ENCODE results near the gene ETV2.
A peak's percentile ranks its signal among the peaks of the same experiment; 100 is the strongest.
"Not testable (repeated sequence)": the region's sequence is repeated elsewhere in the genome, so short reads cannot be mapped to it uniquely, and the experiment has no call there.

ETV2 gene

DNA sequence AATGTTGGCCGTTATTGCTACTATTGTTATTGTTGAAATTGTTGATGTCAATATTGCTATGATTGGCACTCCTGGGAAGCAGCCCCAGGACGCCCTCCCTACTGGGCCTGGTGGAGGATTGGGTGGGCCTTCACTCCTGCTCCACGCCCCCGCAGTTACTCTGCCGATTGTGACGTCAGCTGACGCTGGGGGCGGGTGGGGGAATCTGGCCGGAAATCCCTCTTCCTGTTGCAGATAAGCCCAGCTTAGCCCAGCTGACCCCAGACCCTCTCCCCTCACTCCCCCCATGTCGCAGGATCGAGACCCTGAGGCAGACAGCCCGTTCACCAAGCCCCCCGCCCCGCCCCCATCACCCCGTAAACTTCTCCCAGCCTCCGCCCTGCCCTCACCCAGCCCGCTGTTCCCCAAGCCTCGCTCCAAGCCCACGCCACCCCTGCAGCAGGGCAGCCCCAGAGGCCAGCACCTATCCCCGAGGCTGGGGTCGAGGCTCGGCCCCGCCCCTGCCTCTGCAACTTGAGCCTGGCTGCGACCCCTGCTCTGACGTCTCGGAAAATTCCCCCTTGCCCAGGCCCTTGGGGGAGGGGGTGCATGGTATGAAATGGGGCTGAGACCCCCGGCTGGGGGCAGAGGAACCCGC lies at the start of gene ETV2:
Gene ETV2 (plus strand): TSS at position 231 of the 637 bp plus-strand sequence. CDS start 716 bp downstream, outside the sequence.
- Histone ChIP-seq H3K4me1 (peaks cover 41 to 57% (median 51%) of the 10 kb centered on the region in 10 experiments), H3K27me3 (no peaks in the 10 kb centered on the region), H3K9ac (peak within 1 kb of the TSS in 6 of 11 experiments; percentile 0 to 82 (median 26); a peak in 6 of 22 replicates), H3K9me3 (replicated peaks in 1 of 11) (no peaks in the 10 kb centered on the region), H4K20me1 (peaks cover 0 to 10% (median 0%) of the 10 kb centered on the region in 11 experiments; a peak in 4 of 22 replicates), H3K4me3 (no peak within 1 kb of the TSS; a peak in 1 of 20 replicates), H3K27ac (peak within 1 kb of the TSS in 8 of 11 experiments; percentile 23 to 57 (median 48); a peak in 12 of 22 replicates), H3K4me2 (peak within 1 kb of the TSS; percentile 85 to 100 (median 91)), H3K36me3 (peaks cover 18 to 20% (median 19%) of the 10 kb centered on the region in 11 experiments)
- TF ChIP-seq Cebpa-rat (IDR thresholded peaks at IDR 0.05), result no peak

DNA sequence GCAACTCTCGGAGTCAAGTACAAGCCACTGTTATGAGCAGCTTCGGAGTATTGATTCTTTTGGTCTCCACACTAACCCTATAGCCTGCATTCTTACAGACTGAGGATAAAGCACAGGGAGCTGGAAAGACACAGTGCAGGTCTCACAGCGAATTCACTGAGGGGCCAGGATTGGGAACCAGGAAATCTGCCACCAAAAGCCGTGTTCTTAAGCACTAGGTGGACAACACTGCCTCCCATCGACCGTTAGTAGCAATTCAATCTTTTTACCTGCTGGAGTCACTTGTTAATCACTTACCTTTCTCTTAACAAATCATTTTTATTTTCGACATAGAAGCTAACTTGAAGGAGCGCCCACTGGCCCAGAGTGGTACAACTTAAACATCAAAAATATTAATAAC lies 49.3 kb upstream of the ETV2 start:
- Histone ChIP-seq H3K9ac (no peak overlapping the region), H3K27ac (no peak overlapping the region), H3K9me3 (replicated peaks in 1 of 11) (no peaks in the 10 kb centered on the region), H3K36me3 (no peaks in the 10 kb centered on the region), H3K4me1 (peaks cover 0 to 29% (median 14%) of the 10 kb centered on the region in 10 experiments; a peak in 14 of 20 replicates), H3K4me2 (no peak overlapping the region), H3K4me3 (no peak overlapping the region), H4K20me1 (no peaks in the 10 kb centered on the region), H3K27me3 (no peaks in the 10 kb centered on the region)
- no peak for TF ChIP-seq Cebpa-rat (IDR thresholded peaks at IDR 0.05)

- not testable (repeated sequence) for H3K4me3 ChIP-seq; H3K9ac ChIP-seq; H3K27ac ChIP-seq; H3K4me2 ChIP-seq; H3K9me3 ChIP-seq (replicated peaks in 1 of 11); H4K20me1 ChIP-seq; H3K36me3 ChIP-seq; H3K4me1 ChIP-seq; H3K27me3 ChIP-seq
These were observed 46.5 kb upstream of the ETV2 start for GRCh38 chr19:35595026-35595425.

- H3K27ac ChIP-seq, result no peak overlapping the region
- H3K4me1 ChIP-seq, result peaks cover 0 to 6% (median 0%) of the 10 kb centered on the region in 10 experiments; a peak in 2 of 20 replicates
- H3K9ac ChIP-seq, result no peak overlapping the region
- no peaks in the 10 kb centered on the region for H3K27me3 ChIP-seq
- H3K4me3 ChIP-seq, result no peak overlapping the region
- H4K20me1 ChIP-seq, result no peaks in the 10 kb centered on the region
- H3K4me2 ChIP-seq, result no peak overlapping the region
- no peak for TF ChIP-seq Cebpa-rat (IDR thresholded peaks at IDR 0.05)
- H3K9me3 ChIP-seq (replicated peaks in 1 of 11), result no peaks in the 10 kb centered on the region
- H3K36me3 ChIP-seq, result no peaks in the 10 kb centered on the region
These were observed 45.6 kb upstream of the ETV2 start for GRCh38 chr19:35595928-35596327.

DNA sequence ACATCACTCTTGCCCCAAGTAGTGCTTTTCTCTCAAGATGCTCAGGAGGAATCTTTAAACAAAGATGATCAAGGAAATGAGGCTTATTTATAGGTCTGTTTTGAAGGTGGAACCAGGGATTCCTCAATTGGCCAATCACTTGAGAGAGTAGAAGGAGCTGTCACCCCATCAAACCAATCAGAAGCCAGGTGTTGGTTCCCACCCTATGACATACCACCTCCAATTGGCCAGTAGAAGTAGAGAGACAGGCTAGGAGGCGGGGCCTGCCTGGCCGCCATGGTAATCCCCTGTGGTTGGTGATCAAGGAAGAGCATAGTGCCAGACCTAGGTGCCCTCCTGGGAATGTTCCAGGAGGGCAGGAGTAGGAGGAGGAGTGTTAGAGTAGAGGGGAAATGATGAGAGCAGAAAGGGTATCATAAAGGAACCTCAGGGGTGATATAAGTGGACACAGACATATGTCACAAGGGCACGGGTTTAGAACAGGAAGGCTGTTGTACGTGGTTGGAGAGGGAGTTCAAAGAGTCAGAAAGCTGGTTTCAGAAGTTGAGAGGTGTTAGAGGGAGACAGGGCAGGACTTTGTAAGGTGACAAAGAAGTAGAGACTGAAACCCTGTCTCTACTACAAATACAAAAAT lies 45.1 kb upstream of the ETV2 start:
- TF ChIP-seq Cebpa-rat (IDR thresholded peaks at IDR 0.05), result no peak
- no peaks in the 10 kb centered on the region for H3K36me3 ChIP-seq

DNA sequence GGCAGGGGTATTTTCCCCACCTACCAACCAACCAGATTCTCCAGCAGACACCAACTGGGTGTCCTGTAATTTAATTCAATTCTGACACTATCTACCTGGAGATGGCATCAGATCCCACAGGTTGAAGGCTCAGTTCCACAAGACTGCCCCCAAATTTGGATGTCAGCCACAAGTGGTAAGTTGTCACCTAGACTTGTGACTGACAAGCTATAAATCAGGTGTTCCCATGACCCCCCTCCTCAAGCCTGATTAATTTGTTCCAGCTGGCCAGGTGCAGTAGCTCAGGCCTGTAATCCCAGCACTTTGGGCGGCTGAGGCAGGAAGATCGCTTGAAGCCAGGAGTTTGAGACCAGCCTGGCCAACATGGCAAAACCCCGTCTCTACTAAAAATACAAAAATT lies 39.6 kb upstream of the ETV2 start:
- Histone ChIP-seq H3K4me1 (no peaks in the 10 kb centered on the region), H3K9me3 (replicated peaks in 1 of 11) (peaks cover 11 to 16% (median 14%) of the 10 kb centered on the region in 11 experiments), H3K27me3 (no peaks in the 10 kb centered on the region), H4K20me1 (no peaks in the 10 kb centered on the region), H3K9ac (no peak overlapping the region), H3K4me2 (no peak overlapping the region), H3K36me3 (no peaks in the 10 kb centered on the region), H3K27ac (no peak overlapping the region), H3K4me3 (no peak overlapping the region)
- TF ChIP-seq Cebpa-rat (IDR thresholded peaks at IDR 0.05), result no peak

More for the DNA sequence above, 45.1 kb upstream of the ETV2 start:
- Histone ChIP-seq H3K27me3 (no peaks in the 10 kb centered on the region), H4K20me1 (no peaks in the 10 kb centered on the region), H3K4me2 (peak overlapping the region in 4 of 11 experiments; percentile 4 to 37 (median 20); a peak in 3 of 22 replicates), H3K9ac (no peak overlapping the region), H3K27ac (no peak overlapping the region), H3K4me3 (no peak overlapping the region), H3K4me1 (peaks cover 0 to 6% (median 0%) of the 10 kb centered on the region in 10 experiments; a peak in 2 of 20 replicates), H3K9me3 (replicated peaks in 1 of 11) (no peaks in the 10 kb centered on the region)

DNA sequence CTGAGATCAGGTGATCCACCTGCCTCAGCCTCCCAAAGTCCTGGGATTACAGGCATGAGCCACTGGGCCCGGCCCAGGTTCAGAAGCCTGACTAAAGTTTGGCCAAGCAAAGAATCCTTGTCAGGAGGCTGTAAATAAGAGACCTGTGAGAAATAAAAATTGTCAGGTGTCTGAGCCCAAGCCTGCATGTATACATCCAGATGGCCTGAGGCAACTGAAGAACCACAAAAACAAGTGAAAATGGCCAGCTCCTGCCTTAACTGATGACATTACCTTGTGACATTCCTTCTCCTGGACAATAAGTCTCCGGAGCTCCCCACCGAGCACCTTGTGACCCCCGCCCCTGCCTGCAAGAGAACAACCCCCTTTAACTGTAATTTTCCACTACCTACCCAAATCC lies 37.1 kb upstream of the ETV2 start:
- H3K27me3 ChIP-seq, H3K36me3 ChIP-seq, H3K4me1 ChIP-seq, H3K4me3 ChIP-seq, H3K4me2 ChIP-seq, H3K27ac ChIP-seq, H4K20me1 ChIP-seq, H3K9ac ChIP-seq: not testable (repeated sequence)
- peaks cover 30 to 38% (median 34%) of the 10 kb centered on the region in 11 experiments for H3K9me3 ChIP-seq (replicated peaks in 1 of 11)

DNA sequence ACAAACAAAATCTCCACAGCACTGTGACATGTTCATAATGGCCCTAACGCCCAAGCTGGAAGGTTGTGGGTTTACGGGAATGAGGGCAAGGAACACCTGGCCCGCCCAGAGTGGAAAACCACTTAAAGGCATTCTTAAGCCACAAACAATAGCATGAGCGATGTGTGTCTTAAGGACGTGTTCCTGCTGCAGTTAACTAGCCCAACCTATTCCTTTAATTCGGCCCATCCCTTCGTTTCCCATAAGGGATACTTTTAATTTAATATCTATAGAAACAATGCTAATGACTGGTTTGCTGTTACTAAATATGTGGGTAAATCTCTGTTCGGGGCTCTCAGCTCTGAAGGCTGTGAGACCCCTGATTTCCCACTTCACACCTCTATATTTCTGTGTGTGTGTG lies 34.4 kb upstream of the ETV2 start:
- not testable (repeated sequence) for H3K27me3 ChIP-seq, H4K20me1 ChIP-seq, H3K9ac ChIP-seq, H3K36me3 ChIP-seq, H3K4me3 ChIP-seq, H3K27ac ChIP-seq, H3K4me2 ChIP-seq
- peaks cover 4 to 17% (median 9%) of the 10 kb centered on the region in 10 experiments; a peak in 17 of 20 replicates for H3K4me1 ChIP-seq
- peaks cover 30 to 38% (median 34%) of the 10 kb centered on the region in 11 experiments for H3K9me3 ChIP-seq (replicated peaks in 1 of 11)

DNA sequence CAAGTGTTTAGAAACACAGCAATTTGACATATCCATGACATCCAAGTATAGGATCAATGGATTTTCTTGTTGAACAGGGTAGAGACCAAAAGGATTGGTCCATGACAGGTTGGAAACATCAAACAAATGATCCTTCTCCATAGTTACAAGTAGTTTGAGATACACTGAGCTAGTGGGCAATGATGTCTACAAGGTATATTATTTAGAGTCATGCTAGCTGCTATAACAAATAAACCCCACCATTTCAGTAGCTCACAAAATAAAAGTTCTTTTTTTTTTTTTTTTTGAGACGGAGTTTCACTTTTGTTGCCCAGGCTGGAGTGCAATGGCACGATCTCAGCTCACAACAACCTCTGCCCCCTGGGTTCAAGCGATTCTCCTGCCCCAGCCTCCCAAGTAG lies 33.9 kb upstream of the ETV2 start:
- Histone ChIP-seq H3K36me3 (no peaks in the 10 kb centered on the region), H3K9me3 (replicated peaks in 1 of 11) (peaks cover 30 to 38% (median 34%) of the 10 kb centered on the region in 11 experiments), H3K9ac (no peak overlapping the region), H3K4me3 (no peak overlapping the region), H3K4me2 (no peak overlapping the region), H3K27ac (no peak overlapping the region), H4K20me1 (no peaks in the 10 kb centered on the region), H3K4me1 (peaks cover 6 to 19% (median 11%) of the 10 kb centered on the region in 10 experiments; a peak in 17 of 20 replicates), H3K27me3 (no peaks in the 10 kb centered on the region)
- no peak for TF ChIP-seq Cebpa-rat (IDR thresholded peaks at IDR 0.05)

GRCh38 chr19:35608251-35608650 lies 33.3 kb upstream of the ETV2 start:
- Histone ChIP-seq H3K27me3 (no peaks in the 10 kb centered on the region), H4K20me1 (no peaks in the 10 kb centered on the region), H3K4me2 (no peak overlapping the region), H3K4me3 (no peak overlapping the region), H3K27ac (no peak overlapping the region), H3K36me3 (no peaks in the 10 kb centered on the region), H3K9ac (no peak overlapping the region), H3K4me1 (peaks cover 9 to 24% (median 15%) of the 10 kb centered on the region in 10 experiments; a peak in 19 of 20 replicates), H3K9me3 (replicated peaks in 1 of 11) (peaks cover 30 to 38% (median 34%) of the 10 kb centered on the region in 11 experiments)
- no peak for TF ChIP-seq Cebpa-rat (IDR thresholded peaks at IDR 0.05)

Data from BLaER1 treated with 17β-estradiol and CSF1 and Interleukin-3, amounts not matched to agents 10 nM and 100 nM (cell line).